Activated CD8-positive, alpha-beta memory T cell treated with anti-CD3 and anti-CD28 coated beads, Interleukin-2, amount 10 ng/mL, durations not matched to agents 7 days and 5 days (primary cell): Measurements from ENCODE around the gene GCNT2. TPM values are rescaled to one million over a fixed set of nuclear protein-coding genes. Genes with fewer than 3 reads are reported as not detected.

Source experiments
- ATAC-seq: fragments of 150-1000 bp; cut with Tn5 transposase; one replicate; pipeline ENCODE4 v1.10.0; 2021; ENCODE audit warnings: moderate library complexity
- CTCF ChIA-PET: fragments of 350-600 bp; sonication (Branson Sonifier 250); formaldehyde crosslinking; loops from one replicate; lab custom pipeline; 2021; ENCODE audit warnings: antibody characterized with exemption; lab: Charles Lee
- DNase-seq: peaks from one replicate; pipeline ENCODE4 v3.0.0-alpha.2; 2020
- H3K27ac Mint-ChIP-seq: one replicate; pipeline ENCODE4 v1.8.0; 2021; ENCODE audit warnings: mild to moderate bottlenecking, mixed read lengths
- H3K27me3 Mint-ChIP-seq: one replicate; pipeline ENCODE4 v1.8.0; 2021; ENCODE audit warnings: mixed read lengths
- H3K36me3 Mint-ChIP-seq: one replicate; pipeline ENCODE4 v1.8.0; 2021; ENCODE audit warnings: mild to moderate bottlenecking, mixed read lengths
- H3K4me1 Mint-ChIP-seq: one replicate; pipeline ENCODE4 v1.8.0; 2021; ENCODE audit warnings: mixed read lengths
- H3K4me3 Mint-ChIP-seq: one replicate; pipeline ENCODE4 v1.8.0; 2021; ENCODE audit warnings: mild to moderate bottlenecking, moderate library complexity, mixed read lengths
- H3K9me3 Mint-ChIP-seq: one replicate; pipeline ENCODE4 v1.8.0; 2022; ENCODE audit warnings: low read depth, mixed read lengths
- total RNA-seq, 2 experiments: library from RNA; stranded (reverse); gene quantifications; one replicate each; pipeline ENCODE4 v1.2.3, GENCODE V29; 2021

Gene GCNT2
- total RNA-seq, 2 experiments from 2014 or later: 2.2 to 4.3 TPM

GRCh38 chr6:10542213-10542612, 21.1 kb downstream of the GCNT2 start:
- H3K9me3 Mint-ChIP-seq: no peaks in the 10 kb centered on the region
- no peak overlapping the region for H3K27ac Mint-ChIP-seq
- ATAC-seq (no peak), DNase-seq (no peak)
- H3K4me3 Mint-ChIP-seq: no peak overlapping the region
- CTCF ChIA-PET: no interaction called here
- peaks cover 9% of the 10 kb centered on the region for H3K36me3 Mint-ChIP-seq
- H3K27me3 Mint-ChIP-seq: no peaks in the 10 kb centered on the region
- no peaks in the 10 kb centered on the region for H3K4me1 Mint-ChIP-seq

DNA sequence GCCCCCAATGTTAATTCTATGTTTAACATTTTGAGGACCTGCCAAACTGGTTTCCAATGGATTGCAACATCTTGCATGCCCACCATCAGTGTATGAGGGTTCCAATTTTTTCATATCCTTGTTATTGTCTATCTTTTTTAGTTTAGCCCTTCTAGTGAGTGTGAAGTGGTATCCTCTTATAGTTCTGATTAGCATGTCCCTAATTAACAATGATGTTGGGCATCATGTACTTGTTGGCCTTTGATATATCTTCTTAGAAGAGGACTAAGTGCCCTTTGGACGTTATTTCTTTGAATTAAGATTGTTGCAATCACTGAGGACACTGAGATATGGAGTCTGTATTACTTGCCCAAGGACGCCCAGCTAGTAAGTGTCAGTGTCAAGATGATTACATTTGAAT, 22.3 kb downstream of the GCNT2 start:
- H3K4me3 Mint-ChIP-seq: no peak overlapping the region
- DNase-seq: no peak
- ATAC-seq: no peak
- H3K9me3 Mint-ChIP-seq: no peaks in the 10 kb centered on the region
- CTCF ChIA-PET: no interaction called here
- H3K27ac Mint-ChIP-seq: no peak overlapping the region
- H3K4me1 Mint-ChIP-seq: no peaks in the 10 kb centered on the region
- peaks cover 9% of the 10 kb centered on the region for H3K36me3 Mint-ChIP-seq
- H3K27me3 Mint-ChIP-seq: no peaks in the 10 kb centered on the region

DNA sequence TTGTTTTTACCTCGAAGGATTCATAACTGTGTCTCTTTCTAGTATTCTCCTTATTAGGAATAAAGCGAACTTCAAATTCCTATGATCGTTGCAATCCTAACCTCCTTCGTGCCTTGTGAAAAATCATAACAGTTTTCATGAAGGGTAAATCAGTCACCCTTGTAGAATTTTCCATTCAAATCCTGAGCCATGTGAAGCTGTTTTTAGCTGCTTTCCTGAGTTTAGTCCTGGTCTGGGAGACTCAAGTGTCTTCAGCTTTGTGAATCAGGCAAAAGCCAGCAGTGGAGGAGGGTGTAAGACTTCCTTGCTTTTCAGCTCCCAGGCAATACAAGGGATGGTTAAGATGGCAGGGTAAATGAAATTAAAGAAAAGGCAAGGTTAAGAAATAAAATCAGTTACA, 24.3 kb downstream of the GCNT2 start:
- Mint-ChIP-seq H3K4me3 (no peak overlapping the region), H3K4me1 (no peaks in the 10 kb centered on the region), H3K27ac (no peak overlapping the region), H3K36me3 (peaks cover 9% of the 10 kb centered on the region), H3K27me3 (no peaks in the 10 kb centered on the region), H3K9me3 (no peaks in the 10 kb centered on the region)
- ATAC-seq: no peak
- DNase-seq: no peak
- CTCF ChIA-PET: interaction anchor here (1.0 kb wide), 1 partner anchor 37 kb away, joined by 4 read pairs; no protein-coding TSS in a partner anchor

- Mint-ChIP-seq H3K4me3 (no peak overlapping the region), H3K9me3 (no peaks in the 10 kb centered on the region), H3K4me1 (no peaks in the 10 kb centered on the region), H3K27ac (no peak overlapping the region), H3K36me3 (no peaks in the 10 kb centered on the region), H3K27me3 (no peaks in the 10 kb centered on the region)
- ATAC-seq (no peak), DNase-seq (no peak)
- CTCF ChIA-PET: no interaction called here
These were observed 26.7 kb downstream of the GCNT2 start for GRCh38 chr6:10547809-10548208.

GRCh38 chr6:10550764-10551163, 29.6 kb downstream of the GCNT2 start:
- no peaks in the 10 kb centered on the region for H3K27me3 Mint-ChIP-seq
- ATAC-seq: no peak
- H3K4me1 Mint-ChIP-seq: no peaks in the 10 kb centered on the region
- no peak overlapping the region for H3K4me3 Mint-ChIP-seq
- CTCF ChIA-PET: no interaction called here
- DNase-seq: no peak
- H3K27ac Mint-ChIP-seq: no peak overlapping the region
- no peaks in the 10 kb centered on the region for H3K9me3 Mint-ChIP-seq
- no peaks in the 10 kb centered on the region for H3K36me3 Mint-ChIP-seq

DNA sequence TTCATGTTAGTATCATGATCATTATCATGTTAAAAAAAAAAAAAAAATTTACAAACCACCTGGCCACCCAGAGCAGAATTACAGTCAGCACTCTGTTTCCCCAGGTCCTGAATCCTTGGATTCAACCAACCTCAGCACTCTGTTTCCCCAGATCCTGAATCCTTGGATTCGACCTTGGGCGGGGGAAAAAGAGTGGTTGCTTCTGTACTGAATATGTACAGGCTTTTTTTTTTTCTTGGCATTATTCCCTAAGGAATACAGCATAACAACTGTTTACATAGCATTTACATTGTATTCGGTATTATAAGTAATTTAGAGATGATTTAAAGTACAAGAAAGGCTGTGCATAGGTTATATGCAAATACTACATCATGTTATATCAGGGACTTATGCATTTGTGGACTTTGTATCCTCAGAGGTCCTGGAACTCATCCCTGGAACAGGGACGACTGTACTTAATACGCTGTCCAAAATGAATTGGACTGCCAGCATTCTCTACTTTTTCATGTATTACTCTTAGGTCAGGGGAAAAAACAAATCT, 31.2 kb downstream of the GCNT2 start:
- DNase-seq (no peak), ATAC-seq (no peak)
- Mint-ChIP-seq H3K4me1 (no peaks in the 10 kb centered on the region), H3K9me3 (no peaks in the 10 kb centered on the region), H3K4me3 (no peak overlapping the region), H3K27ac (no peak overlapping the region), H3K36me3 (no peaks in the 10 kb centered on the region), H3K27me3 (no peaks in the 10 kb centered on the region)
- CTCF ChIA-PET: no interaction called here

DNA sequence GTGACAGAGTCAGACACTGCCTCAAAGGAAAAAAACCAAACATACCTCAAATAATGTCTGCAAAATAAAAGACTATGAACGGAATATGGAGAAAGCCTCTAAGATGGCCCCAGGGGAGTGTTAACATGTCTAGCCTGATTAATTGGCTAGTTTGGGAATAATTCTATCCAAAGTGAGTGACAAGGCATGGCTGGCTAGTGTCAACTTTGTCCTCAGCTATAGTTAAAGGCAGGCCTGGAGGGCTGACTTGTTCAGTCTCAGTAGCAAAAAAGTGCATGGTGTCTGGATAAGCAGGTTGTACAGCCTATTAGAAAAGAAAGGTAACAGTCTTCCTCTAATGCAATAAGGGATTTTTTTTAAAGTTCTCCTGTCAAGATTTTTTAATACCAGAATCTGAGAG, 32.7 kb downstream of the GCNT2 start:
- Mint-ChIP-seq H3K36me3 (no peaks in the 10 kb centered on the region), H3K4me3 (no peak overlapping the region), H3K27ac (no peak overlapping the region), H3K4me1 (no peaks in the 10 kb centered on the region), H3K9me3 (no peaks in the 10 kb centered on the region), H3K27me3 (no peaks in the 10 kb centered on the region)
- CTCF ChIA-PET: no interaction called here
- ATAC-seq: no peak
- no peak for DNase-seq

- CTCF ChIA-PET: no interaction called here
These were observed 33.7 kb downstream of the GCNT2 start for GRCh38 chr6:10554826-10555225.

DNA sequence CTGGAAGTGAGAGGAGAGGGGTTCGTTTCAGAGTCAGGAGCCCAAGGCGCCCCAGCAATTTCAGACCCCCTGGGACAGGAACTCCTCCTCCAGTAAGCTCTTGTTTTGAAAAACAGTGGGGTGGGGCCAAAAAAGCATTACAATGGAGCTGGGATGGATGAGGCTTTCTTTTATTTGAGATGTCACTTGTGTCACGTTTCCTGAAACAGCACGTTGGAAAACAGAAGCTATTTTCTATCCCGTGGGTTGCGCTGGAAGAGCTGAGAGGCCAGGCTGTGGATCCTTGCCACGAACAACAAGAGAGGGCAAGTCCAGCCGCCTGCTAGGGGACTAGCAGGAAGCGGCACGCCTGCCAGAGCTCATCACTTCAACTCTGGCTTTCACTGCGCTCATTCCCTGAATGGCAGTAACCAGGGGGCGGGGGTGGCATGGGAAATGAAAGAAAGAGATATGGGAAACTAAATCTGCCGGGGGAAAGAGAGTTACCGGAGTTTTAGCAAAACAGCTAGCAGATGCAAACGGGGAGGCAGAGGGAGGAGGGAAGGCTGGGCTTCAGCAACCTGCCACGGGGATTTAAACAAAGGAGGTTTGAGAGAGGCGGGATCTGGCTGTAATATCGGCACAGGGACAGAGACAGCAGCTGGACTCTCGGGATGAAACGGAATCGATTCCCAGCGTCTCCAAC, 34.6 kb downstream of the GCNT2 start:
- Mint-ChIP-seq H3K4me1 (no peaks in the 10 kb centered on the region), H3K27me3 (no peaks in the 10 kb centered on the region), H3K27ac (no peak overlapping the region), H3K36me3 (no peaks in the 10 kb centered on the region), H3K9me3 (no peaks in the 10 kb centered on the region), H3K4me3 (no peak overlapping the region)
- DNase-seq (no peak), ATAC-seq (no peak)
- CTCF ChIA-PET: no interaction called here

More at GRCh38 chr6:10554826-10555225, 33.7 kb downstream of the GCNT2 start:
- Mint-ChIP-seq H3K9me3 (no peaks in the 10 kb centered on the region), H3K27me3 (no peaks in the 10 kb centered on the region), H3K4me1 (no peaks in the 10 kb centered on the region), H3K36me3 (no peaks in the 10 kb centered on the region), H3K27ac (no peak overlapping the region), H3K4me3 (no peak overlapping the region)
- DNase-seq (no peak), ATAC-seq (no peak)

DNA sequence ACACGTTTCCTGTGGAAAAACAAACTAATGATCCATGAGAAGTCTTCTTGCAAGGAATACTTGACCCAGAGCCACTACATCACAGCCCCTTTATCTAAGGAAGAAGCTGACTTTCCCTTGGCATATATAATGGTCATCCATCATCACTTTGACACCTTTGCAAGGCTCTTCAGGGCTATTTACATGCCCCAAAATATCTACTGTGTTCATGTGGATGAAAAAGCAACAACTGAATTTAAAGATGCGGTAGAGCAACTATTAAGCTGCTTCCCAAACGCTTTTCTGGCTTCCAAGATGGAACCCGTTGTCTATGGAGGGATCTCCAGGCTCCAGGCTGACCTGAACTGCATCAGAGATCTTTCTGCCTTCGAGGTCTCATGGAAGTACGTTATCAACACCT, 35.4 kb downstream of the GCNT2 start:
- H3K4me3 Mint-ChIP-seq: no peak overlapping the region
- no peaks in the 10 kb centered on the region for H3K36me3 Mint-ChIP-seq

DNA sequence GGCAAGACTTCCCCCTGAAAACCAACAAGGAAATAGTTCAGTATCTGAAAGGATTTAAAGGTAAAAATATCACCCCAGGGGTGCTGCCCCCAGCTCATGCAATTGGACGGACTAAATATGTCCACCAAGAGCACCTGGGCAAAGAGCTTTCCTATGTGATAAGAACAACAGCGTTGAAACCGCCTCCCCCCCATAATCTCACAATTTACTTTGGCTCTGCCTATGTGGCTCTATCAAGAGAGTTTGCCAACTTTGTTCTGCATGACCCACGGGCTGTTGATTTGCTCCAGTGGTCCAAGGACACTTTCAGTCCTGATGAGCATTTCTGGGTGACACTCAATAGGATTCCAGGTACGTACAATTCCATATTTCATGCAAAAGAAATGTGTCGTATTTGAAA, 35.8 kb downstream of the GCNT2 start:
- CTCF ChIA-PET: no interaction called here
- Mint-ChIP-seq H3K9me3 (no peaks in the 10 kb centered on the region), H3K4me3 (no peak overlapping the region), H3K36me3 (no peaks in the 10 kb centered on the region), H3K27me3 (no peaks in the 10 kb centered on the region), H3K27ac (no peak overlapping the region), H3K4me1 (no peaks in the 10 kb centered on the region)
- DNase-seq: no peak
- no peak for ATAC-seq

More for the DNA sequence above, 35.4 kb downstream of the GCNT2 start:
- DNase-seq (no peak), ATAC-seq (no peak)
- Mint-ChIP-seq H3K27ac (no peak overlapping the region), H3K4me1 (no peaks in the 10 kb centered on the region), H3K9me3 (no peaks in the 10 kb centered on the region), H3K27me3 (no peaks in the 10 kb centered on the region)
- CTCF ChIA-PET: no interaction called here

DNA sequence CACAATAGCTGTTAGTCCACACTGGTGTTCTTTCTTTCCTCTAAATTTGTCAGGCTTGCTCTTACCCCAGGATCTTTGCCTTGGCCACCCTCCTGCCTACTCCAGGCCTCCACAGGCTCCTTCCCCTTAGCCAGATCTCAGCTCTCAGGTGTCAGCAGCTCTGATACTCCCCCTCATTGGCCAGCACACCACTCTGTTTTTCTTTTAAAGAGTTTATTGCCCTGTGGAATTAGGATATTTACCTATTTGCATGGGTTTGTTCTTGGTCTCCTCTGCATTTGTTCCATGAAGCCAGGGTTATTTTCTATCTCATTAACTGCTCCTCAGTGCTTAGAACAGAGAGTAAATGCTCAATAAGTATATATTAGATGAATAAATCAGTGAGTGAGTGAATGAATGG, 36.8 kb downstream of the GCNT2 start:
- no peaks in the 10 kb centered on the region for H3K4me1 Mint-ChIP-seq
- ATAC-seq (no peak), DNase-seq (no peak)
- no peaks in the 10 kb centered on the region for H3K36me3 Mint-ChIP-seq
- H3K27me3 Mint-ChIP-seq: no peaks in the 10 kb centered on the region
- CTCF ChIA-PET: no interaction called here
- H3K27ac Mint-ChIP-seq: no peak overlapping the region
- H3K9me3 Mint-ChIP-seq: no peaks in the 10 kb centered on the region
- H3K4me3 Mint-ChIP-seq: no peak overlapping the region

- Mint-ChIP-seq H3K27ac (no peak overlapping the region), H3K4me1 (no peaks in the 10 kb centered on the region), H3K9me3 (no peaks in the 10 kb centered on the region), H3K36me3 (no peaks in the 10 kb centered on the region), H3K27me3 (no peaks in the 10 kb centered on the region), H3K4me3 (no peak overlapping the region)
- CTCF ChIA-PET: no interaction called here
- no peak for ATAC-seq
- no peak for DNase-seq
These were observed 37.4 kb downstream of the GCNT2 start for GRCh38 chr6:10558565-10558964.

GRCh38 chr6:10559522-10560152, 38.5 kb downstream of the GCNT2 start:
- ATAC-seq (no peak), DNase-seq (no peak)
- CTCF ChIA-PET: no interaction called here
- Mint-ChIP-seq H3K27me3 (no peaks in the 10 kb centered on the region), H3K4me1 (no peaks in the 10 kb centered on the region), H3K36me3 (no peaks in the 10 kb centered on the region), H3K4me3 (no peak overlapping the region), H3K27ac (no peak overlapping the region), H3K9me3 (no peaks in the 10 kb centered on the region)
